ENCODE measurements around the gene NOS3. TPM values are rescaled to one million over a fixed set of nuclear protein-coding genes. Genes with fewer than 3 reads are reported as not detected.
A peak's percentile ranks its signal among the peaks of the same experiment; 100 is the strongest.

Gene NOS3
- total RNA-seq, 1 donor from 2014 or later: 7.4 TPM

- TF ChIP-seq CTCF (conservative IDR thresholded peaks at IDR 0.05): no peak
- no peak for DNase-seq (ENCODE audit: low read depth, low spot score)
- no peak overlapping the region for H3K4me3 Mint-ChIP-seq
- no peaks in the 10 kb centered on the region for H3K9me3 Mint-ChIP-seq
- no peaks in the 10 kb centered on the region for H3K36me3 Mint-ChIP-seq (ENCODE audit: low read depth)
- H3K27ac Mint-ChIP-seq (ENCODE audit: unreplicated experiment): no peak overlapping the region
- H3K4me1 Mint-ChIP-seq: no peaks in the 10 kb centered on the region
- no peaks in the 10 kb centered on the region for H3K27me3 Mint-ChIP-seq (ENCODE audit: low read depth)
Measured at GRCh38 chr7:151034312-151035025, 43.7 kb downstream of the NOS3 start.

DNA sequence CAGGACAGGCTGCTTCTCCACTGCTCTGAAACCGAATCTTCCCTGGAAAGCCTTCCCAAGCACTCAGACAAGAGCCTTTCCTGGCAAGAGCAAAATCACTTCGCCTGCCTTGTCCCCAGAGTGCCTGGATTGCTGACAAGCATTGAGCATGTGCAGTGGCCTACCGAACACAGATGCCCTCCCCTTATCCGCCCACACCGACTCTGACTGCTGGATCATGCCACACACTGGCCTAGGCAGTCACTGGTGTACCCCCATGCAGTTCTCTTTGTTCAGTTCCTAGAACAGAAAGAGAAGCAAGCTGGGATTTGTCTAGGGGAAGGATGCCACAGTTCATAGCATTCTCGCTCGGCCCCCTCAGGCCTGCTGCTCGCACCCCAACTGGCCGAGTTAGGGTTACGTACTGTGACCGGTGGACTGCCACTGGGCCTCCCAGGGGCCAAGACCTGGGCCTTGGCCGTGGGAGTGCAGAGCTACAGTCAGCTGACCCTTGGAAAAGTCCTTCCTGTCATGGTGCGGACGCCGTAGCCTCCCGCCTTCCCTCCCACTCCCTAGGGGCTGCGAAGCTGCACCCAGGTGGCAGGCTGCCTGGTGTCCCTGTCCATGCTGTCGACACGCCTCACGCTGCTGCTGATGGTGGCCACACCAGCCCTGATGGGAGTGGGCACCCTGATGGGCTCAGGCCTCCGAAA, 44.4 kb downstream of the NOS3 start:
- no peak overlapping the region for H3K4me3 Mint-ChIP-seq
- H3K27ac Mint-ChIP-seq (ENCODE audit: unreplicated experiment): no peak overlapping the region
- no peak for DNase-seq (ENCODE audit: low read depth, low spot score)
- no peaks in the 10 kb centered on the region for H3K4me1 Mint-ChIP-seq
- TF ChIP-seq CTCF (conservative IDR thresholded peaks at IDR 0.05): no peak
- H3K9me3 Mint-ChIP-seq: no peaks in the 10 kb centered on the region
- no peaks in the 10 kb centered on the region for H3K27me3 Mint-ChIP-seq (ENCODE audit: low read depth)
- H3K36me3 Mint-ChIP-seq (ENCODE audit: low read depth): no peaks in the 10 kb centered on the region

DNA sequence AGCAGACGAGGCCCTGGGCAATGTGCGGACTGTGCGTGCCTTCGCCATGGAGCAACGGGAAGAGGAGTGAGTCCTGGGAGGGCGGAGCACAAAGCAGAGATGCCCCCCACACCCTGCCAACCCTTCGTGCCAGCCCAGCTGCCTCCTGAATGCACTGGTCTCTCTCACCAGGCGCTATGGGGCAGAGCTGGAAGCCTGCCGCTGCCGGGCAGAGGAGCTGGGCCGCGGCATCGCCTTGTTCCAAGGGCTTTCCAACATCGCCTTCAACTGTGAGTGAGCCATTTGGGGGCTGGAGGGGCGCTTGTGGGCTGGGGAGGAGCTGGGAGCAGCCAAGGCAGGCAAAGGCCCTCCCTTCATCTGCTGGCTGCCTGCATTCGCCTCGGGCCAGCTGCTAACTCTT, 45.1 kb downstream of the NOS3 start:
- no peaks in the 10 kb centered on the region for H3K27me3 Mint-ChIP-seq (ENCODE audit: low read depth)
- H3K36me3 Mint-ChIP-seq (ENCODE audit: low read depth): no peaks in the 10 kb centered on the region
- DNase-seq (ENCODE audit: low read depth, low spot score): no peak
- H3K4me1 Mint-ChIP-seq: no peaks in the 10 kb centered on the region
- H3K9me3 Mint-ChIP-seq: no peaks in the 10 kb centered on the region
- H3K27ac Mint-ChIP-seq (ENCODE audit: unreplicated experiment): no peak overlapping the region
- H3K4me3 Mint-ChIP-seq: no peak overlapping the region
- TF ChIP-seq CTCF (conservative IDR thresholded peaks at IDR 0.05): no peak

DNA sequence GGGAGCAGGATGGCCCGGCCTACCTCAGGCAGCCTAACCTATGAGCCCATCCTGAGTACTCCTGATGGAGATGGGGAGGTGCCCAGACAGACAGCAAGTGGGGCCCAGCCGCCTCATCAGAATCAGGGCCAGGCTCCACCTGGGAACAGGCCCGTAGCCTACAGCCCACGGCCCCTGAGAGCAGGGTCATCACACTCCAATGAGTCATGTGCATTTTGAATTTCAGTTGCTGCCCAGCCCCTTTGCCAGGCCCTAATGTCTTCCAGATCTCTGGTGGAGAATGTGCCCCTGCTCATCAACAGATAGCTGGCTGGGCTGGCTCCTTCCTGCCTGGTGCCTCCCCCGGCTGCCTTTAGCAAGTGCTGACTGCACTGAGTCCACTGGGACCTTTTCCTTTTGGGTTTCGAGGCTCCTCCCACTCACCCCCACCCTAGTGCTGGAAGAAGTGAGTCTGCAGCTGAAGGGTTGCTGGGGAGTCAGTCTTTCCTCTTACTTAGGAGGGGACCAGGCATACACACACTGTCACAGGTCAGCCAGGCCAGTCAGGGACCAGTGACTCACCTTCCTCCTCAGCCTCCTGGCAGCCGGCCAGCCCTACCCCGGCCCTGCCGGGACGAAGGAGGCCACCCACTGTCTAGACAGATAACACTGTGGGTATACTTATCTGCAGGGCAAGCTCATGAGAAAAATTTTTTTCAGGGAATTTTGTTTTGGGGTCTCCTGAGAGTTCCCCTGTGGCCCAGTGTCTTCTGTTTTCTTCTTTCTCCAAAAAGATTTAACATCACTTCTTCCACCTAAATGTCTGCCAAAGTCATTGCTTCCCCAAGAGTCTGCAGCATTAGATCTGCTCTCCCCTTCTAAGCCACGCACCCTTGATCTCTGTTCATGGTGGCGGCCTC, 48.4 kb downstream of the NOS3 start:
- DNase-seq (ENCODE audit: low read depth, low spot score): no peak
- Mint-ChIP-seq H3K4me1 (no peaks in the 10 kb centered on the region), H3K36me3 (ENCODE audit: low read depth) (no peaks in the 10 kb centered on the region), H3K27ac (ENCODE audit: unreplicated experiment) (peak overlapping the region; percentile 71), H3K27me3 (ENCODE audit: low read depth) (no peaks in the 10 kb centered on the region), H3K4me3 (no peak overlapping the region), H3K9me3 (no peaks in the 10 kb centered on the region)
- no peak for TF ChIP-seq CTCF (conservative IDR thresholded peaks at IDR 0.05)

GRCh38 chr7:151039850-151040548, 49.2 kb downstream of the NOS3 start:
- Mint-ChIP-seq H3K36me3 (ENCODE audit: low read depth) (no peaks in the 10 kb centered on the region), H3K27ac (ENCODE audit: unreplicated experiment) (peak overlapping the region; percentile 27), H3K4me1 (no peaks in the 10 kb centered on the region), H3K9me3 (no peaks in the 10 kb centered on the region), H3K4me3 (no peak overlapping the region), H3K27me3 (ENCODE audit: low read depth) (no peaks in the 10 kb centered on the region)
- DNase-seq (ENCODE audit: low read depth, low spot score): no peak
- TF ChIP-seq CTCF (conservative IDR thresholded peaks at IDR 0.05): no peak
